Measurements from ENCODE around the gene IER2.

The IER2 gene

DNA sequence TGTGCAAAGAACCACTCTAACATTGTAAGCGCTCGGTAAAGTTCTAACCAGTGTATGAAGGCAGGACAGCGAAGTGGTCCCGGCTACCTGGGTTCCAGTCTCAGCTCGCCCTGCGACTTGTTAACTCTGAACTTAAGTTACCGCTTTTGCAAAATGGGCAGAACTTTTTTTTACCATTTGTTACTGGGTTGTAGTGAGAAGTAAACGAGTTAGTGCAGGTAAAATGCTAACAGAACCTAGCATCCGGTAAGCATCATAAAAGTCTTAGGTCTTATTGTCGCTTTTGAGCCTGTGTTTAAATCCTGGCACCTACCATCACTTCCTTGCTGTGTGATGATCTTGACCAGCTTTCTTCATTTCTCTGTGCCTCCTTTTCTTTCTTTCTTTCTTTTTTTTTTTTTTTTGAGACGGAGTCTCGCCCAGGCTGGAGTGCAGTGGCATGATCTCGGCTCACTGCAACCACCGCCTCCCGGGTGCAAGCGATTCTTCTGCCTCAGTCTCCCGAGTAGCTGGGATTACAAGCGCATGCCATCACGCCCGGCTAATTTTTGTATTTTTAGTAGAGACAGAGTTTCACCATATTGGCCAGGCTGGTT is 32.9 kb upstream of the IER2 start:
- Histone ChIP-seq H3K36me3 (peaks cover 6% of the 10 kb centered on the region), H3K4me1 (ENCODE audit: control insufficient read depth in 1 of 2, insufficient read depth in 1 of 2, low read depth in 1 of 2, low read length in 1 of 2) (peaks cover 40 to 42% of the 10 kb centered on the region in 2 experiments), H3K27ac (peak overlapping the region; percentile 76), H3K27me3 (no peaks in the 10 kb centered on the region), H3K4me3 (ENCODE audit: low read depth in 1 of 2, low read length in 1 of 2) (peak overlapping the region; percentile 70 to 80), H3K9me3 (no peaks in the 10 kb centered on the region)
- TF ChIP-seq CTCF (IDR thresholded peaks at IDR 0.05) = no peak

- no peaks in the 10 kb centered on the region for H3K9me3 ChIP-seq
Measured at GRCh38 chr19:13117772-13118423, 32.3 kb upstream of the IER2 start, which contains the start of gene NACC1. TSS of gene NACC1 (plus strand) at chr19:13118264. CDS start at chr19:13135208, 16,944 bp downstream.

DNA sequence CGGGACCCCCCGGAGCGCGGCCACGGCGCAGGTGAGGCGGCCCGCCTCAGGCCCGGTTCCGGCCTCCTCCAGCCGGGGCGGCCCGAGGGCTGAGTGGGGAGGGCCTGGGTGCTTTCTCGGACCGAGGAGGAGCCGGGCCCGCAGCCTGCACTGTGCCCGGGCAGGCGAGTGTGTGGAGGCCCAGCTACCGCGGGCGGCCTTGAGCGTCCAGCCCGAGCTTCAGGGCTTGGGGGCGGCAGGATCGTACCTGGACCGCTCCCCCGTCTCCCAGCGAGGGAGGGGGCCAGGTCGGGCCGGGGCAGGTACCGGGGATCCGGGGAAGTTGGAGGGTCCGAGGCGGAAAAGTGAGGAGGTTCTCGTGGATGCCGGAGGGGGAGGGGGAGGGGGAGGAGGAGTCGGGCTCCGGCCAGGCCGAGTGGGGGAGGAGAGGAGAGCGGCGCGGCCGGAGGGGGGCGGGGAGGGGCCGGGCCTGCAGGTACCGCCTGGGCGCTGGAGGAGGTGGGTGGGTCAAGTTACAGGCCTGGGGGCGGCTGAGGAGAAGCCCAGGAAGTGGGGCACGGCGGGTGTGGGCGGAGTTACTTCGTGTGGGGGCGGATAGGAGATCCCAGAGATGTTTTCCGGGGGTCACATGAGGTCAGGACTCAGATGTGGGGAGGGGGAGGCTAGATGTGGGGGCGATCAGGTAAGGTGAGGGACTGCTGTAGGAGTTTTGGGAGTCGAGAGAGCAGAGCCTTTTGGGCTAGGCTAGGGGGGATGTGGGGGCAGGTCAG is 31.6 kb upstream of the IER2 start:
- Histone ChIP-seq H3K4me1 (ENCODE audit: control insufficient read depth in 1 of 2, insufficient read depth in 1 of 2, low read depth in 1 of 2, low read length in 1 of 2) (peaks cover 40 to 42% of the 10 kb centered on the region in 2 experiments), H3K4me3 (ENCODE audit: low read depth in 1 of 2, low read length in 1 of 2) (peak overlapping the region; percentile 79 to 80), H3K9me3 (no peaks in the 10 kb centered on the region), H3K27ac (peak overlapping the region; percentile 76), H3K27me3 (no peaks in the 10 kb centered on the region), H3K36me3 (peaks cover 6% of the 10 kb centered on the region)
- no peak for TF ChIP-seq CTCF (IDR thresholded peaks at IDR 0.05)

More at GRCh38 chr19:13117772-13118423, 32.3 kb upstream of the IER2 start, which contains the start of gene NACC1:
- TF ChIP-seq CTCF (IDR thresholded peaks at IDR 0.05) = peak; percentile 15
- peak within 1 kb of the TSS; percentile 79 to 80 for H3K4me3 ChIP-seq (ENCODE audit: low read depth in 1 of 2, low read length in 1 of 2)
- H3K36me3 ChIP-seq = peaks cover 6% of the 10 kb centered on the region
- H3K4me1 ChIP-seq (ENCODE audit: control insufficient read depth in 1 of 2, insufficient read depth in 1 of 2, low read depth in 1 of 2, low read length in 1 of 2) = peaks cover 40 to 42% of the 10 kb centered on the region in 2 experiments
- H3K27ac ChIP-seq = peak within 1 kb of the TSS; percentile 76
- H3K27me3 ChIP-seq = no peaks in the 10 kb centered on the region

GRCh38 chr19:13119627-13120026 is 30.6 kb upstream of the IER2 start:
- H3K27me3 ChIP-seq = no peaks in the 10 kb centered on the region
- no peak for TF ChIP-seq CTCF (IDR thresholded peaks at IDR 0.05)
- peaks cover 8% of the 10 kb centered on the region for H3K36me3 ChIP-seq
- H3K27ac ChIP-seq = peak overlapping the region; percentile 76
- H3K9me3 ChIP-seq = no peaks in the 10 kb centered on the region
- H3K4me1 ChIP-seq (ENCODE audit: control insufficient read depth in 1 of 2, insufficient read depth in 1 of 2, low read depth in 1 of 2, low read length in 1 of 2) = peaks cover 40 to 42% of the 10 kb centered on the region in 2 experiments
- peak overlapping the region; percentile 79 to 80 for H3K4me3 ChIP-seq (ENCODE audit: low read depth in 1 of 2, low read length in 1 of 2)

DNA sequence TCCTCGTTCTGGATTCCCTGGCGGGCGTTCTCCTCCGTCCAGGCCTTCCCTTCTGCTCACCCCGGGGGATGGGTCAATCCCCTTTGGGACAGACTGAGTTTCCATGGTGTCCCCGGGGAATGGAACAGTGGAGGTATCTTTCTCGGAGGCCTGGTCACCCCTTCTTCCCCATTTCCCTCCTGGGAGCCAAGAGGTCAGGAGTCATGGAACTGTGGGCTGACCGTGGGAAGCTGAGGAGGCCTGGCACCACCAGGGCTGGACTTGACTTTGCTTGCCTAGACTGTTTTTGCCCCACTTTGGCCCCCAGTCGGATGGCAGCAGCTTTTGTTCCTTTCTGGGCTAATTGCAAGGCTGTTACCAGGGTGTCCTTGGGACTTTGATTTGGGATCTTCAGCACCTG is 30.2 kb upstream of the IER2 start:
- no peak overlapping the region for H3K27ac ChIP-seq
- H3K4me1 ChIP-seq (ENCODE audit: control insufficient read depth in 1 of 2, insufficient read depth in 1 of 2, low read depth in 1 of 2, low read length in 1 of 2) = peaks cover 40 to 42% of the 10 kb centered on the region in 2 experiments
- peak overlapping the region in 1 of 2 experiments; percentile 79 for H3K4me3 ChIP-seq (ENCODE audit: low read depth in 1 of 2, low read length in 1 of 2)

More for the DNA sequence above, 30.2 kb upstream of the IER2 start:
- TF ChIP-seq CTCF (IDR thresholded peaks at IDR 0.05) = no peak
- Histone ChIP-seq H3K36me3 (peaks cover 12% of the 10 kb centered on the region), H3K9me3 (no peaks in the 10 kb centered on the region), H3K27me3 (no peaks in the 10 kb centered on the region)

Data from neutrophil (primary cell).